Endothelial cell of umbilical vein (primary cell): ENCODE measurements around the gene C5orf24. TPM values are rescaled to one million over a fixed set of nuclear protein-coding genes. Genes with fewer than 3 reads are reported as not detected.

ENCODE experiments used
- Bru-seq: library from RNA; stranded (reverse); fragments of 400-500 nt; gene quantifications from one replicate; lab custom pipeline; 2021; lab: Mats Ljungman, UMichigan
- BruChase-seq, 2 experiments: library from RNA; stranded (reverse); fragments of 400-500 nt; gene quantifications; one replicate each; lab custom pipeline; 2021; lab: Mats Ljungman, UMichigan
- BruUV-seq: library from RNA; stranded (reverse); fragments of 400-500 nt; replicated peaks from 2 replicates; lab custom pipeline; 2021; lab: Mats Ljungman, UMichigan
- CTCF ChIA-PET: fragments of 300-600, 350-600 bp; sonication (Branson Sonifier 250); formaldehyde crosslinking; loops from one replicate; lab custom pipeline; 2021; ENCODE audit warnings: antibody characterized with exemption, inconsistent platforms; lab: Charles Lee
- POLR2A ChIA-PET: fragments of 300-600, 350-600 bp; sonication (Branson Sonifier 250); formaldehyde crosslinking; loops from one replicate; lab custom pipeline; 2021; ENCODE audit warnings: antibody characterized with exemption, inconsistent platforms; lab: Charles Lee
- DNase-seq: peaks from one replicate; pipeline ENCODE4 v3.0.0-alpha.2; 2011; ENCODE audit warnings: low read depth, low spot score
- FAIRE-seq: peaks from 2 replicates; lab custom pipeline; 2011; peaks lifted over from hg19 to GRCh38; lab: Jason Lieb, UNC
- H2AFZ ChIP-seq: 2 replicates; pipeline ENCODE4 v1.6.0; 2012; ENCODE audit warnings: low read depth, low read length, control low read depth, inconsistent platforms
- H3K27ac ChIP-seq: 2 replicates; pipeline ENCODE4 v1.5.1; 2011; ENCODE audit warnings: low read depth, mild to moderate bottlenecking, control low read depth, low read length, moderate library complexity; ENCODE audit not compliant: insufficient read depth
- H3K27me3 ChIP-seq, 2 experiments: 2 replicates each; pipeline versions ENCODE4 v1.6.0 to v1.6.1; 2011; ENCODE audit warnings: low read length in 2 of 2, mixed read lengths in 1 of 2; ENCODE audit not compliant: control insufficient read depth in 2 of 2, insufficient read depth in 2 of 2
- H3K36me3 ChIP-seq, 2 experiments: 2 replicates in 1 of 2; 3 replicates in 1 of 2; pipeline ENCODE4 v1.5.1; 2011; ENCODE audit warnings: low read length in 2 of 2, mild to moderate bottlenecking in 1 of 2, moderate library complexity in 1 of 2; ENCODE audit not compliant: control insufficient read depth in 2 of 2, insufficient read depth in 2 of 2; ENCODE audit errors: extremely low read depth in 1 of 2
- H3K4me1 ChIP-seq: 3 replicates; pipeline ENCODE4 v1.5.1; 2011; ENCODE audit warnings: mild to moderate bottlenecking, low read length; ENCODE audit not compliant: control insufficient read depth, insufficient read depth; ENCODE audit errors: extremely low read depth
- H3K4me2 ChIP-seq: 2 replicates; pipeline ENCODE4 v1.6.1; 2011; ENCODE audit warnings: low read length, control low read depth, mixed read lengths; ENCODE audit not compliant: insufficient read depth
- H3K4me3 ChIP-seq, 3 experiments: fragments of 200-600 bp in 1 of 3; sonication (generic), shearing (Covaris generic) in 1 of 3; replicated peaks in 1 of 3; 2 replicates each; pipeline ENCODE4 v1.5.1; 2011 to 2016; ENCODE audit warnings: control low read depth in 3 of 3, low read length in 3 of 3, mild to moderate bottlenecking in 2 of 3, inconsistent platforms in 1 of 3, low read depth in 1 of 3, moderate library complexity in 1 of 3; ENCODE audit not compliant: insufficient read depth in 1 of 3
- H3K79me2 ChIP-seq: 2 replicates; pipeline ENCODE4 v1.6.0; 2012; ENCODE audit warnings: low read length, inconsistent platforms; ENCODE audit not compliant: control insufficient read depth, insufficient read depth
- H3K9ac ChIP-seq: replicated peaks from 2 replicates; pipeline ENCODE3; 2011; ENCODE audit warnings: low read length, control low read depth; ENCODE audit not compliant: insufficient read depth; ENCODE audit errors: extremely low read depth
- H3K9me1 ChIP-seq: replicated peaks from 3 replicates; pipeline ENCODE4 v1.6.0; 2011; ENCODE audit warnings: mild to moderate bottlenecking, low read length; ENCODE audit not compliant: control insufficient read depth, insufficient read depth; ENCODE audit errors: extremely low read depth
- H3K9me3 ChIP-seq: replicated peaks from 2 replicates; pipeline ENCODE4 v1.5.1; 2012; ENCODE audit warnings: low read length, inconsistent platforms; ENCODE audit not compliant: control insufficient read depth, insufficient read depth
- H4K20me1 ChIP-seq: replicated peaks from 2 replicates; pipeline ENCODE3; 2011; ENCODE audit warnings: mild to moderate bottlenecking, low read length; ENCODE audit not compliant: control insufficient read depth, insufficient read depth; ENCODE audit errors: extremely low read depth
- CTCF ChIP-seq, 2 donors: IDR thresholded peaks; 1 replicate in 1 of 2; 2 replicates in 1 of 2; pipeline ENCODE4 v1.5.1; 2011; ENCODE audit warnings: low read length in 2 of 2, mild to moderate bottlenecking in 2 of 2, moderate library complexity in 2 of 2, control low read depth in 1 of 2, inconsistent platforms in 1 of 2, low read depth in 1 of 2; ENCODE audit not compliant: insufficient read depth in 1 of 2; ENCODE audit errors: extremely low read depth in 1 of 2
- EZH2 ChIP-seq: IDR thresholded peaks from 2 replicates; pipeline ENCODE4 v1.6.1; 2012; ENCODE audit warnings: borderline replicate concordance, low read depth, mild to moderate bottlenecking, moderate library complexity, low read length, inconsistent platforms; ENCODE audit not compliant: severe bottlenecking
- JUN ChIP-seq: IDR thresholded peaks from 2 replicates; pipeline ENCODE4 v1.6.1; 2011; ENCODE audit warnings: borderline replicate concordance, low read depth; ENCODE audit not compliant: insufficient read length, insufficient read depth
- MAX ChIP-seq: IDR thresholded peaks from 2 replicates; pipeline ENCODE4 v1.6.1; 2011; ENCODE audit not compliant: insufficient read depth, insufficient read length
- MYC ChIP-seq: IDR thresholded peaks from one replicate; pipeline ENCODE4 v1.6.1; 2011; ENCODE audit warnings: mild to moderate bottlenecking, low read depth, low read length
- POLR2A ChIP-seq: IDR thresholded peaks from 2 replicates; pipeline ENCODE4 v1.6.1; 2012; ENCODE audit warnings: low read depth, mild to moderate bottlenecking, control low read depth, low read length
- POLR2AphosphoS5 ChIP-seq: IDR thresholded peaks from 2 replicates; pipeline ENCODE4 v1.6.1; 2012; ENCODE audit warnings: low read depth, mild to moderate bottlenecking, control low read depth, low read length, moderate library complexity; ENCODE audit not compliant: insufficient read depth
- dilution Hi-C: fragments of 300-500 bp; cut with MboI; formaldehyde crosslinking; loops from one replicate; pipeline ENCODE4 v1.15.0; 2019; ENCODE audit warnings: low sequenced_read_pairs; ENCODE audit not compliant: extremely low pct_ligation_motif_present
- intact Hi-C: fragments of 100-400 bp; cut with micrococcal nuclease; formaldehyde crosslinking; loops from one replicate; pipeline ENCODE4 v1.10.0; 2022
- long read RNA-seq: library from polyadenylated mRNA; stranded (forward); transcript quantifications from one replicate; pipeline ENCODE4 v2.0.0, GENCODE V29; 2021
- polyA minus RNA-seq, 3 experiments: library from RNA; depleted of rRNA, polyadenylated mRNA; stranded (reverse); fragments of >200 nt; gene quantifications; 1 replicate in 1 of 3; 2 replicates in 2 of 3; pipeline ENCODE4 v1.2.3, GENCODE V29; 2011
- polyA plus RNA-seq, 4 experiments: library from polyadenylated mRNA; depleted of rRNA in 3 of 4; stranded (reverse) in 3 of 4; unstranded in 1 of 4; fragments of >200 nt; gene quantifications; 2 replicates each; pipeline versions ENCODE4 v1.2.1 to v1.2.3, GENCODE V29; 2011 to 2012; ENCODE audit warnings: missing spikeins in 1 of 4
- total RNA-seq: library from RNA; stranded (reverse); gene quantifications from 2 replicates; pipeline ENCODE4 v1.2.3, GENCODE V29; 2021

C5orf24 gene
- total RNA-seq: 56.0 and 56.2 TPM in 2 replicates
- polyA plus RNA-seq: 16.4 and 21.7 TPM in 2 replicates
- 20.3 and 20.4 TPM in 2 replicates for polyA plus RNA-seq (2011; cell fraction: cytosol; rRNA removed)
- polyA plus RNA-seq (2011; cell fraction: nucleus; rRNA removed): 54.6 and 60.4 TPM in 2 replicates
- polyA plus RNA-seq (2012): 26.2 and 39.9 TPM in 2 replicates
- 39.1 and 42.3 TPM in 2 replicates for polyA minus RNA-seq
- 21.7 TPM for polyA minus RNA-seq (2011; cell fraction: cytosol; rRNA and poly(A)+ RNA removed)
- polyA minus RNA-seq (2011; cell fraction: nucleus; rRNA and poly(A)+ RNA removed): 36.8 and 50.4 TPM in 2 replicates
- percentile 94 among the genes with signal in this experiment for Bru-seq, nascent RNA
- percentile 98 among the genes with signal in this experiment for BruChase-seq, experiment 1, labeled RNA remaining after a 6-hour chase
- BruChase-seq, experiment 2, labeled RNA remaining after a 2-hour chase: percentile 99 among the genes with signal in this experiment
- long read RNA-seq, full-length matches to known transcripts: 42 of 49 reads
- long read RNA-seq, partial matches to known transcripts: 0 of 49 reads
- long read RNA-seq, other reads (novel, unspliced or antisense): 7 of 49 reads

- Histone ChIP-seq H3K9me1 (no peaks in the 10 kb centered on the region), H2AFZ (peak within 1 kb of the TSS; percentile 30), H3K27me3 (no peaks in the 10 kb centered on the region), H3K9me3 (no peaks in the 10 kb centered on the region), H3K4me1 (peaks cover 37% of the 10 kb centered on the region), H3K36me3 (peaks cover 0 to 2% of the 10 kb centered on the region in 2 experiments), H4K20me1 (no peaks in the 10 kb centered on the region), H3K4me3 (peak within 1 kb of the TSS; percentile 78 to 97 (median 82)), H3K9ac (peak within 1 kb of the TSS; percentile 96), H3K4me2 (peak within 1 kb of the TSS; percentile 99), H3K27ac (peak within 1 kb of the TSS; percentile 90), H3K79me2 (peaks cover 42% of the 10 kb centered on the region)
- no TSS peak for BruUV-seq
- DNase-seq (peak; percentile 98), FAIRE-seq (peak; percentile 91)
- dilution Hi-C loops: no loop called here
- no peak for TF ChIP-seq MYC
- peak; percentile 74 for TF ChIP-seq MAX
- TF ChIP-seq POLR2A: peak; percentile 97
- no peak for TF ChIP-seq JUN
- no peak for TF ChIP-seq EZH2
- TF ChIP-seq CTCF (IDR thresholded peaks at IDR 0.05; ENCODE audit: extremely low read depth in 1 of 2, insufficient read depth in 1 of 2, low read depth in 1 of 2, low read length in 2 of 2): no peak
- peak; percentile 98 for TF ChIP-seq POLR2AphosphoS5
- POLR2A ChIA-PET: interaction anchor here (0.7 to 1.0 kb wide), 8 partner anchors 8 to 108 kb away, joined by 3 to 6 read pairs (median 4); partner anchors contain the start of genes CAMLG, PCBD2 and TXNDC15
- intact Hi-C loops: loop anchor here (1.0 to 5.0 kb wide), 5 partner anchors 28 to 199 kb away; partner anchors contain the start of genes CAMLG, PCBD2, SEC24A and TXNDC15
- CTCF ChIA-PET: interaction anchor here (0.8 to 1.7 kb wide), 6 partner anchors 12 to 108 kb away, joined by 3 to 11 read pairs (median 4); partner anchors contain the start of genes CAMLG, PCBD2 and TXNDC15
Observed at GRCh38 chr5:134845852-134846640, at the start of gene C5orf24. C5orf24 (plus strand) TSS chr5:134845968; CDS start chr5:134854901, 8,933 bp downstream.
